GM12873 (cell line): ENCODE measurements around the gene TNFRSF12A.

Experiments used
- CTCF ChIP-seq: IDR thresholded peaks from 2 replicates; pipeline ENCODE4 v1.5.1; 2012; ENCODE audit warnings: low read depth, mild to moderate bottlenecking, moderate library complexity, low read length, control low read depth; ENCODE audit not compliant: insufficient read depth; ENCODE audit errors: missing control alignments

Gene TNFRSF12A

GRCh38 chr16:3007059-3007956 is 12.9 kb upstream of the TNFRSF12A start:
- TF ChIP-seq CTCF: no peak

- no peak for TF ChIP-seq CTCF
These were observed 12.0 kb upstream of the TNFRSF12A start for GRCh38 chr16:3007957-3008689.

- no peak for TF ChIP-seq CTCF
These were observed 11.5 kb upstream of the TNFRSF12A start for GRCh38 chr16:3008690-3009037.

DNA sequence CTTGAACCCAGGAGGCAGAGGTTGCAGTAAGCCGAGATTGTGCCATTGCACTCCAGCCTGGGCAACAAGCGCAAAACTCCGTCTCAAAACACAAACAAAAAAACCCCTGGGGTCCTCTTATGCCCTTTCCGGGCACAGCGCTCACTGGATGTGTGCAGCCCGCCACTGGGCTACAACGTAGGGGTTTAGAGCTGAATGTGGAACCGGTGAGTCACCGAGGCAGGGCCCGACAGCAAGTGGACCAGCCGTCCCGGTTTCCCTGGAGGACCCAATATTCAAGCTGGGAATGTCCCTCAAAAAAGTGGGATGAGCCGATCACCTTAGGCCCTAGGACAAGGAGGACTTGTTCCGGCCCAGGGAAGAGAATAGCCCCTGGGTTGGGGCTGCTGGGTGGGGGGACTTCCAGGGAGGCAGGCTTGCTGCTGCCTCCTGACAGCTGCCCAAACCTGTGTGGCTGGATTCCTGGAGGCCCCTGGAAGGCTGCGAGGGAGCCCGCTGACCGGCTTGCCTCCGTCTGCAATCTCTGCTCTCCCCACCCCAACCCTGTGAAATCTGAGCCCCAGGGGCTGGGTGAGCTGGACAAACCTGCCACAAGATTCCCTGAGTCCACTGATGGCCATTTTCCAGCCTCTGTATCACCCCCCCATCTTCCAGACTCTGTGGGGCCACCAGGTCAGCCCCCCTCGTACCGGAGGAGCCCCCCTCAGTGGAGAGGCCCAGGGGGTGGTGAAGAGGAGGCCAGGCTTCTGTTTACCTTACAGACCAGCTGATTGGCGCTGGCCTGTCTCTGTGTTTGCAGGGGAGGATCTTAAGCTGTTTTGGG is 10.4 kb upstream of the TNFRSF12A start:
- TF ChIP-seq CTCF: no peak

DNA sequence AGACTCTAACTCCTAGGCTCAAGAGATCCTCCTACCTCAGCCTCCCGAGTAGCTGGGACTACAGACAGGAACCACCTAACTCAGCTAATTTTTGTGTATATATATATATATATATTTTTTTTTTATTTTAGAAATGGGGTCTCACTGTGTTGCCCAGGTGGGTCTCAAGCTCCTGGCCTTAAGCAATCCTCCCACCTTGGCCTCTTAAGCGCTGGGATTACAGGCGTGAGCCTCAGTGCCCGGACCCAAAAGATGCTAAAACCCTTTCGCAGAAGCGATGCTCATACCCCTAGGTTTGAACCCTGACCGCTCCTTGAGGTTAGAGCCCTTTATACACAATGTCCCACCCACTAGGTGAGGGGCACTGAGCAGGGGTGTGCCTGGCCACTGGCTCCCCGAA is 9.7 kb upstream of the TNFRSF12A start:
- TF ChIP-seq CTCF: no peak

- TF ChIP-seq CTCF: no peak
These were observed 7.9 kb upstream of the TNFRSF12A start for GRCh38 chr16:3012246-3012645.
